Bronchial epithelial cell (primary cell): ENCODE data around the gene APOC3. TPM values are rescaled to one million over a fixed set of nuclear protein-coding genes. Genes with fewer than 3 reads are reported as not detected.

Source experiments
- DNase-seq: peaks from one replicate; pipeline ENCODE4 v3.0.0-alpha.2; 2010; ENCODE audit warnings: low read depth
- FAIRE-seq: peaks from 2 replicates; lab custom pipeline; 2011; peaks lifted over from hg19 to GRCh38; lab: Jason Lieb, UNC
- H3K27me3 ChIP-seq: 2 replicates; pipeline ENCODE4 v1.5.1; 2011; ENCODE audit warnings: low read length; ENCODE audit not compliant: control insufficient read depth, insufficient read depth
- H3K36me3 ChIP-seq: 2 replicates; pipeline ENCODE4 v1.5.1; 2011; ENCODE audit warnings: low read length; ENCODE audit not compliant: control insufficient read depth, insufficient read depth
- H3K4me3 ChIP-seq: 2 replicates; pipeline ENCODE4 v1.5.1; 2011; ENCODE audit warnings: mild to moderate bottlenecking, low read depth, low read length, control low read depth
- CTCF ChIP-seq: IDR thresholded peaks from 2 replicates; pipeline ENCODE4 v1.5.1; 2011; ENCODE audit warnings: mild to moderate bottlenecking, moderate library complexity, low read length, control low read depth, inconsistent platforms; ENCODE audit not compliant: insufficient read depth, severe bottlenecking
- total RNA-seq: library from RNA; depleted of rRNA; stranded (reverse); fragments of >200 nt; gene quantifications from 2 replicates; pipeline ENCODE4 v1.2.1, GENCODE V29; 2014

APOC3 gene
- total RNA-seq, 1 donor from 2014 or later, result not detected

- Histone ChIP-seq H3K36me3 (peaks cover 17% of the 10 kb centered on the region), H3K4me3 (no peak overlapping the region), H3K27me3 (no peaks in the 10 kb centered on the region)
- FAIRE-seq, result no peak
- DNase-seq, result no peak
- no peak for TF ChIP-seq CTCF
These were observed 13.2 kb downstream of the APOC3 start for GRCh38 chr11:116842909-116843308.

GRCh38 chr11:116843661-116844060 is 14.0 kb downstream of the APOC3 start:
- DNase-seq (no peak), FAIRE-seq (no peak)
- no peak for TF ChIP-seq CTCF
- Histone ChIP-seq H3K4me3 (no peak overlapping the region), H3K36me3 (peaks cover 17% of the 10 kb centered on the region), H3K27me3 (no peaks in the 10 kb centered on the region)

- Histone ChIP-seq H3K36me3 (peaks cover 21% of the 10 kb centered on the region), H3K4me3 (no peak overlapping the region), H3K27me3 (no peaks in the 10 kb centered on the region)
- no peak for DNase-seq
- no peak for FAIRE-seq
- TF ChIP-seq CTCF, result no peak
These were observed 15.0 kb downstream of the APOC3 start for GRCh38 chr11:116844722-116845121.

GRCh38 chr11:116847612-116848011 is 17.9 kb downstream of the APOC3 start:
- FAIRE-seq (no peak), DNase-seq (no peak)
- no peak overlapping the region for H3K4me3 ChIP-seq
- no peaks in the 10 kb centered on the region for H3K27me3 ChIP-seq
- H3K36me3 ChIP-seq, result peaks cover 21% of the 10 kb centered on the region
- TF ChIP-seq CTCF, result no peak

GRCh38 chr11:116849060-116849459 is 19.4 kb downstream of the APOC3 start:
- Histone ChIP-seq H3K36me3 (peaks cover 18% of the 10 kb centered on the region), H3K4me3 (no peak overlapping the region), H3K27me3 (no peaks in the 10 kb centered on the region)
- DNase-seq (no peak), FAIRE-seq (no peak)
- no peak for TF ChIP-seq CTCF

GRCh38 chr11:116849486-116849885 is 19.8 kb downstream of the APOC3 start:
- H3K36me3 ChIP-seq, result peaks cover 18% of the 10 kb centered on the region

More at GRCh38 chr11:116849486-116849885, 19.8 kb downstream of the APOC3 start:
- no peaks in the 10 kb centered on the region for H3K27me3 ChIP-seq
- no peak for FAIRE-seq
- H3K4me3 ChIP-seq, result no peak overlapping the region
- no peak for DNase-seq
- no peak for TF ChIP-seq CTCF
